KMS-11 (cell line): ENCODE data around the gene CDK15.

Source experiments
- H2AFZ ChIP-seq: fragments of 200-600 bp; sonication (generic); 2 replicates; pipeline ENCODE4 v1.6.1; 2016; ENCODE audit warnings: antibody characterized with exemption, mixed run types, low read depth
- H3K27ac ChIP-seq: fragments of 200-600 bp; sonication (generic); 2 replicates; pipeline ENCODE4 v1.6.1; 2016; ENCODE audit warnings: mild to moderate bottlenecking, mixed run types
- H3K27me3 ChIP-seq: fragments of 200-600 bp; sonication (generic); 2 replicates; pipeline ENCODE4 v1.6.1; 2017; ENCODE audit warnings: mild to moderate bottlenecking, low read depth, mixed run types, moderate library complexity; ENCODE audit not compliant: insufficient read depth
- H3K36me3 ChIP-seq: fragments of 200-600 bp; sonication (generic); 2 replicates; pipeline ENCODE4 v1.6.1; 2017; ENCODE audit warnings: mild to moderate bottlenecking, mixed run types; ENCODE audit not compliant: insufficient read depth
- H3K4me1 ChIP-seq: fragments of 200-600 bp; sonication (generic); 2 replicates; pipeline ENCODE4 v1.6.1; 2016; ENCODE audit warnings: mild to moderate bottlenecking, low read depth, mixed run types; ENCODE audit not compliant: poor library complexity, severe bottlenecking
- H3K4me2 ChIP-seq: fragments of 200-600 bp; sonication (generic); 2 replicates; pipeline ENCODE4 v1.7.0; 2016; ENCODE audit warnings: mild to moderate bottlenecking, mixed run types
- H3K4me3 ChIP-seq: fragments of 200-600 bp; sonication (generic); IDR thresholded peaks from 2 replicates; pipeline ENCODE4 v1.6.1; 2017; ENCODE audit warnings: low read depth, low read length, mixed read lengths; ENCODE audit not compliant: insufficient read depth
- H3K79me2 ChIP-seq: fragments of 200-600 bp; sonication (generic); 2 replicates; pipeline ENCODE4 v1.6.1; 2016; ENCODE audit warnings: low read depth, mixed run types; ENCODE audit not compliant: insufficient read depth
- H3K9ac ChIP-seq: fragments of 200-600 bp; sonication (generic); 2 replicates; pipeline ENCODE4 v1.6.1; 2016; ENCODE audit warnings: mild to moderate bottlenecking, mixed run types
- H4K20me1 ChIP-seq: fragments of 200-600 bp; sonication (generic); 2 replicates; pipeline ENCODE4 v1.6.1; 2016; ENCODE audit warnings: mild to moderate bottlenecking, mixed run types; ENCODE audit not compliant: insufficient read depth
- TF ChIP-seq, protein P1 (sequence below): fragments of 200-600 bp; sonication (generic); conservative IDR thresholded peaks from 2 replicates; pipeline ENCODE4 v1.6.1; 2017; ENCODE audit warnings: low read depth, mild to moderate bottlenecking, antibody characterized with exemption, low read length, moderate library complexity, mixed read lengths

CDK15 gene

GRCh38 chr2:201833781-201834180 lies 27.4 kb downstream of the CDK15 start:
- no peak overlapping the region for H2AFZ ChIP-seq
- H3K79me2 ChIP-seq = no peaks in the 10 kb centered on the region
- H3K36me3 ChIP-seq = no peaks in the 10 kb centered on the region
- no peaks in the 10 kb centered on the region for H3K4me1 ChIP-seq
- H4K20me1 ChIP-seq = no peaks in the 10 kb centered on the region
- H3K4me3 ChIP-seq = no peak overlapping the region
- no peak overlapping the region for H3K4me2 ChIP-seq
- no peaks in the 10 kb centered on the region for H3K27me3 ChIP-seq
- TF ChIP-seq, protein P1, sequence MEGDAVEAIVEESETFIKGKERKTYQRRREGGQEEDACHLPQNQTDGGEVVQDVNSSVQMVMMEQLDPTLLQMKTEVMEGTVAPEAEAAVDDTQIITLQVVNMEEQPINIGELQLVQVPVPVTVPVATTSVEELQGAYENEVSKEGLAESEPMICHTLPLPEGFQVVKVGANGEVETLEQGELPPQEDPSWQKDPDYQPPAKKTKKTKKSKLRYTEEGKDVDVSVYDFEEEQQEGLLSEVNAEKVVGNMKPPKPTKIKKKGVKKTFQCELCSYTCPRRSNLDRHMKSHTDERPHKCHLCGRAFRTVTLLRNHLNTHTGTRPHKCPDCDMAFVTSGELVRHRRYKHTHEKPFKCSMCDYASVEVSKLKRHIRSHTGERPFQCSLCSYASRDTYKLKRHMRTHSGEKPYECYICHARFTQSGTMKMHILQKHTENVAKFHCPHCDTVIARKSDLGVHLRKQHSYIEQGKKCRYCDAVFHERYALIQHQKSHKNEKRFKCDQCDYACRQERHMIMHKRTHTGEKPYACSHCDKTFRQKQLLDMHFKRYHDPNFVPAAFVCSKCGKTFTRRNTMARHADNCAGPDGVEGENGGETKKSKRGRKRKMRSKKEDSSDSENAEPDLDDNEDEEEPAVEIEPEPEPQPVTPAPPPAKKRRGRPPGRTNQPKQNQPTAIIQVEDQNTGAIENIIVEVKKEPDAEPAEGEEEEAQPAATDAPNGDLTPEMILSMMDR = no peak
- no peak overlapping the region for H3K9ac ChIP-seq
- no peak overlapping the region for H3K27ac ChIP-seq

GRCh38 chr2:201835066-201835465 lies 28.7 kb downstream of the CDK15 start:
- Histone ChIP-seq H3K27ac (no peak overlapping the region), H3K27me3 (no peaks in the 10 kb centered on the region), H2AFZ (peak overlapping the region; percentile 30), H3K79me2 (no peaks in the 10 kb centered on the region), H3K9ac (no peak overlapping the region), H3K4me2 (no peak overlapping the region), H4K20me1 (no peaks in the 10 kb centered on the region), H3K4me1 (no peaks in the 10 kb centered on the region), H3K4me3 (no peak overlapping the region), H3K36me3 (no peaks in the 10 kb centered on the region)
- TF ChIP-seq, protein P1 = no peak

GRCh38 chr2:201837391-201837790 lies 31.1 kb downstream of the CDK15 start:
- no peaks in the 10 kb centered on the region for H3K36me3 ChIP-seq
- H4K20me1 ChIP-seq = no peaks in the 10 kb centered on the region
- no peaks in the 10 kb centered on the region for H3K4me1 ChIP-seq
- no peak overlapping the region for H3K27ac ChIP-seq
- H3K27me3 ChIP-seq = no peaks in the 10 kb centered on the region
- H3K79me2 ChIP-seq = no peaks in the 10 kb centered on the region
- no peak overlapping the region for H3K9ac ChIP-seq
- H2AFZ ChIP-seq = no peak overlapping the region
- H3K4me3 ChIP-seq = no peak overlapping the region
- H3K4me2 ChIP-seq = no peak overlapping the region
- TF ChIP-seq, protein P1 = no peak

DNA sequence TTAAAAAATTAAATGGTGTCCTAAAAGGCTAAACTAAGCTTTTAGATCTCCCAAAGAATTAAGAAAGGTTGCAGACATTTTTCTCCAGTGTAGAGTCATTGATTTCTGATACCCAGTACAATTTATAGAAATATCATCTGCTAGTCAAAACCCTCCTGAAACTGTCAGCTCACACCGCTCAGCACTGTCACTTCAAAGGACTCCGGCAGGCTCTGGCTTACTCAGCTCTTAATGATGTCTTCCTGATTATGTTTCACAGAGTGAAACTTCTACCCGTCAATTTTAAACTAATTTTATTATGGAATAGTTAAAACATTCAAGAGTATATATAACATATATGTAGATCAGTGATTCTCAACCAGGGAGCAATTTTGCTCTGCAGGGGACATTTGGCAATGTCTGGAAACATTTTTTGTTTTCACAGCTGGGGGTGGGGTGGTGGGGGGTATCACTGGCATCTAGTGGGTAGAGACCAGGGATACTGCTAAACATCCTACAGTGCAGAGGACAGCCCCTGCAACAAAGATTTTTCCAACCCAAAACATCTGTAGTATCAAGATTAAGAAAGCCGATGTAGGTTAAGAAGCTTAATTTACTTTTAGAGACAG lies 31.6 kb downstream of the CDK15 start:
- Histone ChIP-seq H3K9ac (no peak overlapping the region), H4K20me1 (no peaks in the 10 kb centered on the region), H3K4me1 (no peaks in the 10 kb centered on the region), H3K27ac (no peak overlapping the region), H2AFZ (no peak overlapping the region), H3K27me3 (no peaks in the 10 kb centered on the region), H3K79me2 (no peaks in the 10 kb centered on the region), H3K36me3 (no peaks in the 10 kb centered on the region), H3K4me3 (no peak overlapping the region), H3K4me2 (no peak overlapping the region)
- TF ChIP-seq, protein P1 = no peak
